MCF 10A (cell line): ENCODE measurements around the gene NAALADL2. TPM values are rescaled to one million over a fixed set of nuclear protein-coding genes. Genes with fewer than 3 reads are reported as not detected.

ENCODE experiments used
- BruUV-seq: library from RNA; stranded (reverse); fragments of 400-500 nt; replicated peaks from 2 replicates; lab custom pipeline; 2021; lab: Mats Ljungman, UMichigan
- CTCF ChIA-PET: fragments of 300-600 bp; sonication (Branson Sonifier 250); formaldehyde crosslinking; extraction: SDS; loops from one replicate; lab custom pipeline; 2021; ENCODE audit warnings: antibody characterized with exemption, inconsistent platforms; lab: Yijun Ruan, JAX
- POLR2A ChIA-PET: fragments of 300-600, 350-650 bp; sonication (Branson Sonifier 250); formaldehyde crosslinking; extraction: SDS; loops from one replicate; lab custom pipeline; 2020; ENCODE audit warnings: antibody characterized with exemption, inconsistent platforms; lab: Yijun Ruan, JAX
- DNase-seq: peaks from one replicate; pipeline ENCODE4 v3.0.0-alpha.2; 2018; ENCODE audit not compliant: unreplicated experiment
- H3K27ac Mint-ChIP-seq: one replicate; pipeline ENCODE4 v1.8.0; 2022; ENCODE audit warnings: mild to moderate bottlenecking, low read depth, mixed read lengths; ENCODE audit not compliant: unreplicated experiment
- H3K27me3 Mint-ChIP-seq: one replicate; pipeline ENCODE4 v1.8.0; 2022; ENCODE audit warnings: mixed read lengths; ENCODE audit not compliant: insufficient read depth, unreplicated experiment
- H3K36me3 Mint-ChIP-seq: one replicate; pipeline ENCODE4 v1.8.0; 2022; ENCODE audit warnings: mild to moderate bottlenecking, moderate library complexity, mixed read lengths; ENCODE audit not compliant: insufficient read depth, unreplicated experiment
- H3K4me1 Mint-ChIP-seq: one replicate; pipeline ENCODE4 v1.8.0; 2022; ENCODE audit warnings: mixed read lengths; ENCODE audit not compliant: insufficient read depth, unreplicated experiment
- H3K4me3 Mint-ChIP-seq: one replicate; pipeline ENCODE4 v1.8.0; 2022; ENCODE audit warnings: mild to moderate bottlenecking, moderate library complexity, mixed read lengths; ENCODE audit not compliant: unreplicated experiment
- H3K9me3 Mint-ChIP-seq: one replicate; pipeline ENCODE4 v1.8.0; 2022; ENCODE audit warnings: mixed read lengths; ENCODE audit not compliant: unreplicated experiment
- CTCF ChIP-seq: fragments of 200-600 bp; IDR thresholded peaks from one replicate; pipeline ENCODE4 v1.8.0; 2022; ENCODE audit warnings: antibody characterized with exemption, mild to moderate bottlenecking; ENCODE audit not compliant: unreplicated experiment
- intact Hi-C: fragments of 100-400 bp; cut with micrococcal nuclease; formaldehyde crosslinking; loops from 2 replicates; pipeline ENCODE4 v1.14.1; 2022
- total RNA-seq: library from RNA; stranded (reverse); gene quantifications from 2 replicates; pipeline ENCODE4 v1.2.3, GENCODE V29; 2022

The NAALADL2 gene
- total RNA-seq, 1 experiment from 2014 or later, result 4.2 TPM

GRCh38 chr3:175184392-175184791 is 325.3 kb downstream of the NAALADL2 start:
- no peak for DNase-seq
- Mint-ChIP-seq H3K4me1 (no peaks in the 10 kb centered on the region), H3K27me3 (no peaks in the 10 kb centered on the region), H3K4me3 (no peak overlapping the region), H3K9me3 (no peaks in the 10 kb centered on the region), H3K27ac (no peak overlapping the region), H3K36me3 (no peaks in the 10 kb centered on the region)
- ChIA-PET POLR2A (interaction anchor here (0.6 kb wide), 1 partner anchor 564 kb away, joined by 3 read pairs; no protein-coding TSS in a partner anchor), CTCF (interaction anchor here (0.5 to 0.8 kb wide), 3 partner anchors 55 to 856 kb away, joined by 3 read pairs; no protein-coding TSS in a partner anchor)
- BruUV-seq, result no TSS peak
- no peak for TF ChIP-seq CTCF
- intact Hi-C loops, result no loop called here

GRCh38 chr3:175185903-175186302 is 326.8 kb downstream of the NAALADL2 start:
- BruUV-seq, result no TSS peak
- Mint-ChIP-seq H3K4me1 (no peaks in the 10 kb centered on the region), H3K27me3 (no peaks in the 10 kb centered on the region), H3K27ac (no peak overlapping the region), H3K9me3 (no peaks in the 10 kb centered on the region), H3K36me3 (no peaks in the 10 kb centered on the region), H3K4me3 (no peak overlapping the region)
- ChIA-PET CTCF (no interaction called here), POLR2A (no interaction called here)
- intact Hi-C loops, result no loop called here
- TF ChIP-seq CTCF, result no peak
- DNase-seq, result no peak

- H3K4me3 Mint-ChIP-seq, result no peak overlapping the region
- ChIA-PET POLR2A (no interaction called here), CTCF (no interaction called here)
- DNase-seq, result no peak
- TF ChIP-seq CTCF, result no peak
- BruUV-seq, result no TSS peak
- H3K4me1 Mint-ChIP-seq, result no peaks in the 10 kb centered on the region
- H3K36me3 Mint-ChIP-seq, result no peaks in the 10 kb centered on the region
- H3K27me3 Mint-ChIP-seq, result no peaks in the 10 kb centered on the region
- H3K27ac Mint-ChIP-seq, result no peak overlapping the region
- intact Hi-C loops, result no loop called here
- H3K9me3 Mint-ChIP-seq, result no peaks in the 10 kb centered on the region
Observed at GRCh38 chr3:175186511-175186910, 327.4 kb downstream of the NAALADL2 start.

- no peak overlapping the region for H3K4me3 Mint-ChIP-seq
- no peak for TF ChIP-seq CTCF
- no peaks in the 10 kb centered on the region for H3K9me3 Mint-ChIP-seq
- DNase-seq, result no peak
- ChIA-PET CTCF (interaction anchor here (1.0 kb wide), 1 partner anchor 9 kb away, joined by 3 read pairs; no protein-coding TSS in a partner anchor), POLR2A (interaction anchor here (0.9 kb wide), 1 partner anchor 9 kb away, joined by 3 read pairs; no protein-coding TSS in a partner anchor)
- H3K27ac Mint-ChIP-seq, result no peak overlapping the region
- H3K36me3 Mint-ChIP-seq, result no peaks in the 10 kb centered on the region
- intact Hi-C loops, result no loop called here
- no peaks in the 10 kb centered on the region for H3K27me3 Mint-ChIP-seq
- H3K4me1 Mint-ChIP-seq, result no peaks in the 10 kb centered on the region
- BruUV-seq, result no TSS peak
Observed at GRCh38 chr3:175187586-175187985, 328.5 kb downstream of the NAALADL2 start.
